Stimulated activated naive B cell treated with anti-CD40 and anti-IgM and Interleukin-4, amounts not matched to agents 10 μg/mL and 1 μg/mL and 100 μg/mL, for 72 hours (primary cell): ENCODE results near the gene FAM13C.

Experiments used
- ATAC-seq, 2 donors: fragments of 150-1000 bp; cut with Tn5 transposase; replicated peaks; 2 replicates each; pipeline ENCODE4 v1.10.0; 2021; ENCODE audit warnings: moderate library complexity in 1 of 2
- DNase-seq: peaks from one replicate; pipeline ENCODE4 v3.0.0; 2021
- H3K27ac Mint-ChIP-seq: one replicate; pipeline ENCODE4 v1.8.0; 2022; ENCODE audit warnings: mild to moderate bottlenecking, mixed read lengths
- H3K27me3 Mint-ChIP-seq, 2 donors: one replicate each; pipeline ENCODE4 v1.8.0; 2022; ENCODE audit warnings: mixed read lengths in 2 of 2
- H3K36me3 Mint-ChIP-seq, 2 donors: one replicate each; pipeline ENCODE4 v1.8.0; 2022; ENCODE audit warnings: mixed read lengths in 2 of 2, mild to moderate bottlenecking in 1 of 2
- H3K4me1 Mint-ChIP-seq, 2 donors: one replicate each; pipeline ENCODE4 v1.8.0; 2022; ENCODE audit warnings: mixed read lengths in 2 of 2, mild to moderate bottlenecking in 1 of 2
- H3K4me3 Mint-ChIP-seq, 2 donors: one replicate each; pipeline ENCODE4 v1.8.0; 2022; ENCODE audit warnings: mild to moderate bottlenecking in 2 of 2, mixed read lengths in 2 of 2, moderate library complexity in 1 of 2
- H3K9me3 Mint-ChIP-seq, 2 donors: one replicate each; pipeline ENCODE4 v1.8.0; 2022; ENCODE audit warnings: mixed read lengths in 2 of 2, mild to moderate bottlenecking in 1 of 2

Gene FAM13C

GRCh38 chr10:59342000-59342399 is 20.3 kb downstream of the FAM13C start:
- H3K9me3 Mint-ChIP-seq: peaks cover 3 to 6% of the 10 kb centered on the region in 2 donors
- no peak overlapping the region for H3K4me3 Mint-ChIP-seq
- no peaks in the 10 kb centered on the region for H3K4me1 Mint-ChIP-seq
- H3K36me3 Mint-ChIP-seq: no peaks in the 10 kb centered on the region
- no peak overlapping the region for H3K27ac Mint-ChIP-seq
- ATAC-seq: no peak
- H3K27me3 Mint-ChIP-seq: no peaks in the 10 kb centered on the region
- DNase-seq: no peak

GRCh38 chr10:59340285-59340684 is 22.1 kb downstream of the FAM13C start:
- no peak overlapping the region for H3K27ac Mint-ChIP-seq
- no peaks in the 10 kb centered on the region for H3K27me3 Mint-ChIP-seq
- no peaks in the 10 kb centered on the region for H3K4me1 Mint-ChIP-seq
- H3K36me3 Mint-ChIP-seq: no peaks in the 10 kb centered on the region
- ATAC-seq: no peak
- H3K4me3 Mint-ChIP-seq: no peak overlapping the region
- H3K9me3 Mint-ChIP-seq: peaks cover 3 to 6% of the 10 kb centered on the region in 2 donors
- no peak for DNase-seq

GRCh38 chr10:59339351-59339750 is 23.0 kb downstream of the FAM13C start:
- Mint-ChIP-seq H3K27ac (no peak overlapping the region), H3K4me3 (no peak overlapping the region), H3K4me1 (no peaks in the 10 kb centered on the region), H3K27me3 (no peaks in the 10 kb centered on the region), H3K36me3 (no peaks in the 10 kb centered on the region), H3K9me3 (peaks cover 3 to 4% of the 10 kb centered on the region in 2 donors)
- ATAC-seq (no peak), DNase-seq (no peak)

- H3K27ac Mint-ChIP-seq: no peak overlapping the region
- peaks cover 0 to 4% of the 10 kb centered on the region in 2 donors for H3K9me3 Mint-ChIP-seq
- H3K27me3 Mint-ChIP-seq: no peaks in the 10 kb centered on the region
- H3K4me1 Mint-ChIP-seq: no peaks in the 10 kb centered on the region
- H3K36me3 Mint-ChIP-seq: no peaks in the 10 kb centered on the region
- H3K4me3 Mint-ChIP-seq: no peak overlapping the region
- ATAC-seq (no peak), DNase-seq (no peak)
Measured at GRCh38 chr10:59337201-59337652, 25.1 kb downstream of the FAM13C start.

- H3K27ac Mint-ChIP-seq: no peak overlapping the region
- no peak for DNase-seq
- H3K36me3 Mint-ChIP-seq: no peaks in the 10 kb centered on the region
- no peak for ATAC-seq
- H3K4me3 Mint-ChIP-seq: no peak overlapping the region
- no peaks in the 10 kb centered on the region for H3K4me1 Mint-ChIP-seq
- H3K27me3 Mint-ChIP-seq: no peaks in the 10 kb centered on the region
- H3K9me3 Mint-ChIP-seq: peaks cover 0 to 4% of the 10 kb centered on the region in 2 donors
Measured at GRCh38 chr10:59336632-59337031, 25.7 kb downstream of the FAM13C start.

- ATAC-seq (no peak), DNase-seq (no peak)
- H3K4me3 Mint-ChIP-seq: no peak overlapping the region
- peaks cover 0 to 4% of the 10 kb centered on the region in 2 donors for H3K9me3 Mint-ChIP-seq
- no peak overlapping the region for H3K27ac Mint-ChIP-seq
- no peaks in the 10 kb centered on the region for H3K36me3 Mint-ChIP-seq
- H3K27me3 Mint-ChIP-seq: no peaks in the 10 kb centered on the region
- H3K4me1 Mint-ChIP-seq: no peaks in the 10 kb centered on the region
Measured at GRCh38 chr10:59335497-59335896, 26.9 kb downstream of the FAM13C start.

- H3K36me3 Mint-ChIP-seq: no peaks in the 10 kb centered on the region
- H3K9me3 Mint-ChIP-seq: peaks cover 0 to 3% of the 10 kb centered on the region in 2 donors
- H3K4me3 Mint-ChIP-seq: no peak overlapping the region
- H3K27ac Mint-ChIP-seq: no peak overlapping the region
- H3K4me1 Mint-ChIP-seq: no peaks in the 10 kb centered on the region
- ATAC-seq (no peak), DNase-seq (no peak)
- no peaks in the 10 kb centered on the region for H3K27me3 Mint-ChIP-seq
Measured at GRCh38 chr10:59333701-59334100, 28.6 kb downstream of the FAM13C start.

- Mint-ChIP-seq H3K9me3 (no peaks in the 10 kb centered on the region), H3K4me1 (no peaks in the 10 kb centered on the region), H3K27ac (no peak overlapping the region), H3K27me3 (no peaks in the 10 kb centered on the region), H3K36me3 (no peaks in the 10 kb centered on the region), H3K4me3 (no peak overlapping the region)
- DNase-seq (no peak), ATAC-seq (no peak)
Measured at GRCh38 chr10:59332581-59332980, 29.8 kb downstream of the FAM13C start.

GRCh38 chr10:59331661-59332060 is 30.7 kb downstream of the FAM13C start:
- Mint-ChIP-seq H3K4me3 (no peak overlapping the region), H3K4me1 (no peaks in the 10 kb centered on the region), H3K36me3 (no peaks in the 10 kb centered on the region), H3K9me3 (no peaks in the 10 kb centered on the region), H3K27ac (no peak overlapping the region), H3K27me3 (no peaks in the 10 kb centered on the region)
- ATAC-seq (no peak), DNase-seq (no peak)

- DNase-seq (no peak), ATAC-seq (no peak)
- Mint-ChIP-seq H3K4me1 (no peaks in the 10 kb centered on the region), H3K27me3 (no peaks in the 10 kb centered on the region), H3K36me3 (no peaks in the 10 kb centered on the region), H3K4me3 (no peak overlapping the region), H3K9me3 (no peaks in the 10 kb centered on the region), H3K27ac (no peak overlapping the region)
Measured at GRCh38 chr10:59325116-59325515, 37.2 kb downstream of the FAM13C start.

- Mint-ChIP-seq H3K27ac (no peak overlapping the region), H3K27me3 (no peaks in the 10 kb centered on the region), H3K4me1 (no peaks in the 10 kb centered on the region), H3K4me3 (no peak overlapping the region), H3K9me3 (no peaks in the 10 kb centered on the region), H3K36me3 (no peaks in the 10 kb centered on the region)
- DNase-seq: no peak
- no peak for ATAC-seq
Measured at GRCh38 chr10:59324597-59324996, 37.8 kb downstream of the FAM13C start.

- no peak for ATAC-seq
- Mint-ChIP-seq H3K36me3 (no peaks in the 10 kb centered on the region), H3K27me3 (no peaks in the 10 kb centered on the region), H3K4me1 (no peaks in the 10 kb centered on the region), H3K4me3 (no peak overlapping the region), H3K9me3 (no peaks in the 10 kb centered on the region), H3K27ac (no peak overlapping the region)
- no peak for DNase-seq
Measured at GRCh38 chr10:59323831-59324401, 38.4 kb downstream of the FAM13C start.

GRCh38 chr10:59323036-59323459 is 39.3 kb downstream of the FAM13C start:
- no peaks in the 10 kb centered on the region for H3K4me1 Mint-ChIP-seq
- no peaks in the 10 kb centered on the region for H3K27me3 Mint-ChIP-seq
- ATAC-seq: no peak
- H3K4me3 Mint-ChIP-seq: no peak overlapping the region
- no peaks in the 10 kb centered on the region for H3K9me3 Mint-ChIP-seq
- no peak overlapping the region for H3K27ac Mint-ChIP-seq
- DNase-seq: no peak
- no peaks in the 10 kb centered on the region for H3K36me3 Mint-ChIP-seq

GRCh38 chr10:59322131-59322530 is 40.2 kb downstream of the FAM13C start:
- no peaks in the 10 kb centered on the region for H3K36me3 Mint-ChIP-seq
- no peaks in the 10 kb centered on the region for H3K9me3 Mint-ChIP-seq
- ATAC-seq: no peak
- no peak overlapping the region for H3K27ac Mint-ChIP-seq
- H3K27me3 Mint-ChIP-seq: no peaks in the 10 kb centered on the region
- no peak overlapping the region for H3K4me3 Mint-ChIP-seq
- H3K4me1 Mint-ChIP-seq: no peaks in the 10 kb centered on the region
- no peak for DNase-seq

- DNase-seq: no peak
Measured at GRCh38 chr10:59320355-59320754, 42.0 kb downstream of the FAM13C start.

GRCh38 chr10:59319854-59320253 is 42.5 kb downstream of the FAM13C start:
- no peak for ATAC-seq
- H3K36me3 Mint-ChIP-seq: no peaks in the 10 kb centered on the region
- H3K4me3 Mint-ChIP-seq: no peak overlapping the region
- no peak for DNase-seq
- no peaks in the 10 kb centered on the region for H3K4me1 Mint-ChIP-seq
- H3K27ac Mint-ChIP-seq: no peak overlapping the region
- H3K9me3 Mint-ChIP-seq: no peaks in the 10 kb centered on the region
- no peaks in the 10 kb centered on the region for H3K27me3 Mint-ChIP-seq

More at GRCh38 chr10:59320355-59320754, 42.0 kb downstream of the FAM13C start:
- no peaks in the 10 kb centered on the region for H3K9me3 Mint-ChIP-seq
- H3K4me3 Mint-ChIP-seq: no peak overlapping the region
- no peak overlapping the region for H3K27ac Mint-ChIP-seq
- no peaks in the 10 kb centered on the region for H3K4me1 Mint-ChIP-seq
- no peaks in the 10 kb centered on the region for H3K36me3 Mint-ChIP-seq
- no peak for ATAC-seq
- no peaks in the 10 kb centered on the region for H3K27me3 Mint-ChIP-seq
